ENCODE results near the gene VMAC. TPM values are rescaled to one million over a fixed set of nuclear protein-coding genes. Genes with fewer than 3 reads are reported as not detected.

The VMAC gene
- total RNA-seq, 1 donor from 2014 or later: 7.1 TPM

- Mint-ChIP-seq H3K27ac (no peak overlapping the region), H3K9me3 (no peaks in the 10 kb centered on the region), H3K4me1 (ENCODE audit: unreplicated experiment) (peaks cover 48% of the 10 kb centered on the region), H3K27me3 (no peaks in the 10 kb centered on the region), H3K36me3 (peaks cover 1% of the 10 kb centered on the region), H3K4me3 (no peak overlapping the region)
- TF ChIP-seq CTCF (conservative IDR thresholded peaks at IDR 0.05): no peak
- DNase-seq (ENCODE audit: extremely low spot score, unreplicated experiment): no peak
These were observed 39.0 kb downstream of the VMAC start for GRCh38 chr19:5943623-5944022.

- Mint-ChIP-seq H3K27ac (peak overlapping the region; percentile 61), H3K4me1 (ENCODE audit: unreplicated experiment) (peaks cover 77% of the 10 kb centered on the region), H3K36me3 (peaks cover 10% of the 10 kb centered on the region), H3K9me3 (no peaks in the 10 kb centered on the region), H3K27me3 (no peaks in the 10 kb centered on the region), H3K4me3 (peak overlapping the region; percentile 44)
- TF ChIP-seq CTCF (conservative IDR thresholded peaks at IDR 0.05): no peak
- no peak for DNase-seq (ENCODE audit: extremely low spot score, unreplicated experiment)
These were observed 42.8 kb downstream of the VMAC start for GRCh38 chr19:5947435-5947834.

- peaks cover 10% of the 10 kb centered on the region for H3K36me3 Mint-ChIP-seq
- H3K4me3 Mint-ChIP-seq: peak overlapping the region; percentile 60
- DNase-seq (ENCODE audit: extremely low spot score, unreplicated experiment): no peak
- peaks cover 80% of the 10 kb centered on the region for H3K4me1 Mint-ChIP-seq (ENCODE audit: unreplicated experiment)
- no peaks in the 10 kb centered on the region for H3K27me3 Mint-ChIP-seq
- peak overlapping the region; percentile 77 for H3K27ac Mint-ChIP-seq
- no peaks in the 10 kb centered on the region for H3K9me3 Mint-ChIP-seq
- TF ChIP-seq CTCF (conservative IDR thresholded peaks at IDR 0.05): no peak
These were observed 44.3 kb downstream of the VMAC start for GRCh38 chr19:5948752-5949564.

- TF ChIP-seq CTCF (conservative IDR thresholded peaks at IDR 0.05): no peak
- no peaks in the 10 kb centered on the region for H3K27me3 Mint-ChIP-seq
- DNase-seq (ENCODE audit: extremely low spot score, unreplicated experiment): no peak
- H3K4me1 Mint-ChIP-seq (ENCODE audit: unreplicated experiment): peaks cover 85% of the 10 kb centered on the region
- H3K36me3 Mint-ChIP-seq: peaks cover 10% of the 10 kb centered on the region
- no peaks in the 10 kb centered on the region for H3K9me3 Mint-ChIP-seq
- H3K4me3 Mint-ChIP-seq: no peak overlapping the region
- H3K27ac Mint-ChIP-seq: peak overlapping the region; percentile 77
These were observed 45.2 kb downstream of the VMAC start for GRCh38 chr19:5949792-5950305.

- Mint-ChIP-seq H3K36me3 (peaks cover 10% of the 10 kb centered on the region), H3K27ac (peak overlapping the region; percentile 72), H3K4me3 (peak overlapping the region; percentile 58), H3K9me3 (no peaks in the 10 kb centered on the region), H3K4me1 (ENCODE audit: unreplicated experiment) (peaks cover 76% of the 10 kb centered on the region), H3K27me3 (no peaks in the 10 kb centered on the region)
- no peak for TF ChIP-seq CTCF (conservative IDR thresholded peaks at IDR 0.05)
- DNase-seq (ENCODE audit: extremely low spot score, unreplicated experiment): no peak
These were observed 46.1 kb downstream of the VMAC start for GRCh38 chr19:5950741-5951140.
